Testis (tissue), 2 donors: ENCODE measurements around the gene RIC3.

Source experiments
- CTCF ChIP-seq, 3 experiments: fragments of 450-650 bp in 2 of 3; fragments of 200-600 bp in 1 of 3; sonication (generic) in 1 of 3; IDR thresholded peaks; one replicate each; pipeline ENCODE4 v1.5.1; 2016 to 2019; ENCODE audit warnings: antibody characterized with exemption in 3 of 3, mild to moderate bottlenecking in 2 of 3, moderate library complexity in 1 of 3
- POLR2A ChIP-seq: fragments of 450-650 bp; IDR thresholded peaks from one replicate; pipeline ENCODE4 v1.6.1; 2017; ENCODE audit warnings: antibody characterized with exemption, mild to moderate bottlenecking, moderate library complexity

GRCh38 chr11:8204596-8204995 lies 35.8 kb upstream of the RIC3 start:
- TF ChIP-seq POLR2A = no peak
- TF ChIP-seq CTCF (IDR thresholded peaks at IDR 0.05) = no peak
